ENCODE data around the gene DPP6. TPM values are rescaled to one million over a fixed set of nuclear protein-coding genes. Genes with fewer than 3 reads are reported as not detected.

DPP6 gene
- total RNA-seq, 1 donor from 2014 or later, result 1.4 TPM

DNA sequence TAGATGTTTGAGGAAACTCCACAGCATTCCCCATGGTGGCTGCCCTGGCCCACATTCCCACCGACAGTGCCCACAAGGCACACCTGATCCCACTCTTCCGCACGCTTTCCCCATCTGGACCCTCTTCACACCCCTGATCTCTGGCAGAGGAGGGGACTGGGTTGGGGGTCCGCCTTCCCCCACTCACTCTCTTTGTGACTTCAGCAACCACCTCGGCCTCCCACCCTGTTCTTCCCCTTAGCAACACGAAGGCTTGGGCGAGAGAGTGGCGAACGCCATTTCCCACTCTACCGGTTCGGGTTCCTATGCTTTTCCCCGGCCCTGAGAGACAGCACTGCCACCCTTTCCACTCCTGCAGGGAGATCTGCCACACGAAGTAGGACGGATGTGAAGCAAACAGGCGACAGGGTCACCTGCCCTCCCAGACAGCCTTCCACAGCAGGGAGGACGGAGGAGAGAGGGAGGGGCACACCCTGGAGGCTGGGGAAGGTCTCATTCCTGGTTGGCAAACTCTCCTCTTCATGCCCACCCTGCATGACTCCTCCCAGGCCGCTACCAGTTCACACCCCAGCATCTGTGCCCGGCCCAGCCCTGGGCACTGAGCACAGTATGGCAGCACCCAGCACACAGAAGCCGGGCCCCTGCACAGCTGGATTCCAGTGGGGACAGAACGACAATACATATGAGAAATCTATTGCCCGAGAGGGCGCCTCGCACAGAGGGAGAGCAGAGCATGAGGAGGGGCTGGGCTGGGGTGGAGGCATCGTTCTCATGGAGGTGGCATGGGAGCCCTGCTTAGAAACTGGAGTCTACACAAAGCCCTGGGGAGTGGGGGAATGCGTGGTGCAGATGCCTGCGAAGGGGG, 857.3 kb downstream of the DPP6 start:
- peaks cover 20% of the 10 kb centered on the region for H3K36me3 Mint-ChIP-seq (ENCODE audit: low read depth, unreplicated experiment)
- H3K27me3 Mint-ChIP-seq (ENCODE audit: unreplicated experiment), result peaks cover 12% of the 10 kb centered on the region
- peaks cover 3% of the 10 kb centered on the region for H3K9me3 Mint-ChIP-seq (ENCODE audit: unreplicated experiment)
- TF ChIP-seq, protein P1, sequence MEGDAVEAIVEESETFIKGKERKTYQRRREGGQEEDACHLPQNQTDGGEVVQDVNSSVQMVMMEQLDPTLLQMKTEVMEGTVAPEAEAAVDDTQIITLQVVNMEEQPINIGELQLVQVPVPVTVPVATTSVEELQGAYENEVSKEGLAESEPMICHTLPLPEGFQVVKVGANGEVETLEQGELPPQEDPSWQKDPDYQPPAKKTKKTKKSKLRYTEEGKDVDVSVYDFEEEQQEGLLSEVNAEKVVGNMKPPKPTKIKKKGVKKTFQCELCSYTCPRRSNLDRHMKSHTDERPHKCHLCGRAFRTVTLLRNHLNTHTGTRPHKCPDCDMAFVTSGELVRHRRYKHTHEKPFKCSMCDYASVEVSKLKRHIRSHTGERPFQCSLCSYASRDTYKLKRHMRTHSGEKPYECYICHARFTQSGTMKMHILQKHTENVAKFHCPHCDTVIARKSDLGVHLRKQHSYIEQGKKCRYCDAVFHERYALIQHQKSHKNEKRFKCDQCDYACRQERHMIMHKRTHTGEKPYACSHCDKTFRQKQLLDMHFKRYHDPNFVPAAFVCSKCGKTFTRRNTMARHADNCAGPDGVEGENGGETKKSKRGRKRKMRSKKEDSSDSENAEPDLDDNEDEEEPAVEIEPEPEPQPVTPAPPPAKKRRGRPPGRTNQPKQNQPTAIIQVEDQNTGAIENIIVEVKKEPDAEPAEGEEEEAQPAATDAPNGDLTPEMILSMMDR (IDR thresholded peaks at IDR 0.05; ENCODE audit: unreplicated experiment), result no peak
- H3K4me3 Mint-ChIP-seq (ENCODE audit: unreplicated experiment), result no peak overlapping the region
- no peak for DNase-seq (ENCODE audit: low spot score)
- H3K27ac Mint-ChIP-seq (ENCODE audit: unreplicated experiment), result no peak overlapping the region
- no peaks in the 10 kb centered on the region for H3K4me1 Mint-ChIP-seq (ENCODE audit: unreplicated experiment)

DNA sequence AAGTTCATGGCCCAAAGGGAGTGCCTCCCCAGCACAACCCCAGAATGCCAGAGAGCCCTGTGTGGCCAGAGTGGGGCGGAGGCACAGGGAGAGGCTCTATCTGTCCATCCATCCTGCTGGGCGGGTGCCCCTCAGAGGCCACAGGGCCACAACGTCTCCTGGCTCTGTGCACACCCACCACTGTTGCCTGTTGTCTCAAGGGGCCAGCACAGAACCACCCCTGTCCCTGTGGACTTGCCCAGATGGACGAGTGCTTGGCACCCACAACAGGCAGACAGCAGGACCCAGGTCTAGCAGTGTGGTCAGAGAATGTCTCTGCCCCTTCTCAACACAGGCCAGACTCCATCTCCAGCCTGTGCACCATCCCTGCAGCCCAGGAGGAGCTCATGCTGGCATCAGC, 857.9 kb downstream of the DPP6 start:
- no peaks in the 10 kb centered on the region for H3K9me3 Mint-ChIP-seq (ENCODE audit: unreplicated experiment)
- no peaks in the 10 kb centered on the region for H3K4me1 Mint-ChIP-seq (ENCODE audit: unreplicated experiment)
- no peak overlapping the region for H3K4me3 Mint-ChIP-seq (ENCODE audit: unreplicated experiment)
- peaks cover 20% of the 10 kb centered on the region for H3K36me3 Mint-ChIP-seq (ENCODE audit: low read depth, unreplicated experiment)
- DNase-seq (ENCODE audit: low spot score), result no peak
- peaks cover 12% of the 10 kb centered on the region for H3K27me3 Mint-ChIP-seq (ENCODE audit: unreplicated experiment)
- no peak overlapping the region for H3K27ac Mint-ChIP-seq (ENCODE audit: unreplicated experiment)
- TF ChIP-seq, protein P1 (IDR thresholded peaks at IDR 0.05; ENCODE audit: unreplicated experiment), result no peak

DNA sequence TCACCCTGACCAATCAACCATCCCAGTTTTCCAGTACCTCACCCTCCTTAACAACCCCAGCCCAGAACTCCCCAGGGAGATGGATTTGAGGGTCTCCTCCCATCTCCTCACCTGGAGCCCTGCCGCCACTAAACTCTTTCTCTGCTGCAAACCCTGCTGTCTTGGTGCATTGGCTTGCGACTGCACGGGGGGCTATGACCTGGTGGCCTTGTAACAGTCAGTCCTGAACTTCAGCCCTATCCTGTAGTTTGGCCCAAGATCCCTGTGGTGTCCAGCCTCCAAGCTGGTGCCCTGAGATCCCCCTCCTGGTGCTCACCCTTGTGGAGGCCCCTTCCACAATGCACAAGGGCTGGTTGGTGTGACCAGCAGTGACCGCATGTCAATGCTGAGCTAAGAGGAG, 858.8 kb downstream of the DPP6 start:
- TF ChIP-seq, protein P1 (IDR thresholded peaks at IDR 0.05; ENCODE audit: unreplicated experiment), result no peak
- H3K4me1 Mint-ChIP-seq (ENCODE audit: unreplicated experiment), result no peaks in the 10 kb centered on the region
- DNase-seq (ENCODE audit: low spot score), result no peak
- H3K27ac Mint-ChIP-seq (ENCODE audit: unreplicated experiment), result no peak overlapping the region
- peaks cover 20% of the 10 kb centered on the region for H3K36me3 Mint-ChIP-seq (ENCODE audit: low read depth, unreplicated experiment)
- no peaks in the 10 kb centered on the region for H3K9me3 Mint-ChIP-seq (ENCODE audit: unreplicated experiment)
- no peak overlapping the region for H3K4me3 Mint-ChIP-seq (ENCODE audit: unreplicated experiment)
- H3K27me3 Mint-ChIP-seq (ENCODE audit: unreplicated experiment), result peaks cover 14% of the 10 kb centered on the region

DNA sequence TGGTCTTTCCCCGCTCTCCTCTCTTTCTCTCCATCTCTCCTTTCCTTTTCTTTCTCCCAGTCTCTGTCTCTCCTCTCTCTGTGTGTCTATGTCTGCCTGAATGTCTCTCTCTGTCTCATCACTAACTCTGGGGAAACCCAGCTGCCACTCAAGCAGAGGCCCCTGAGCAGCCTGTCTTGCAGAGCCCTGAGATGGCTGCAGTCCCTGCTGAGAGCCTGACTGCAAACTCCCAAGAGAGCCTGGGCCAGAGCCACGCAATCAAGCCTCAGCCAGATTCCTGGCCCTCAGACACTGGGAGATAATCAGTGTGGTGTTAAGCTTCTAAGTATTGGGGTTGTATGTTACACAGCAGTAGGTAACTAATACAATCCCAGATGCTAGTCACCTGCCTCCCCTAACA, 859.2 kb downstream of the DPP6 start:
- TF ChIP-seq, protein P1 (IDR thresholded peaks at IDR 0.05; ENCODE audit: unreplicated experiment), result no peak
- Mint-ChIP-seq H3K27ac (ENCODE audit: unreplicated experiment) (no peak overlapping the region), H3K36me3 (ENCODE audit: low read depth, unreplicated experiment) (peaks cover 20% of the 10 kb centered on the region), H3K9me3 (ENCODE audit: unreplicated experiment) (no peaks in the 10 kb centered on the region), H3K4me1 (ENCODE audit: unreplicated experiment) (no peaks in the 10 kb centered on the region), H3K27me3 (ENCODE audit: unreplicated experiment) (peaks cover 14% of the 10 kb centered on the region), H3K4me3 (ENCODE audit: unreplicated experiment) (no peak overlapping the region)
- DNase-seq (ENCODE audit: low spot score), result no peak

DNA sequence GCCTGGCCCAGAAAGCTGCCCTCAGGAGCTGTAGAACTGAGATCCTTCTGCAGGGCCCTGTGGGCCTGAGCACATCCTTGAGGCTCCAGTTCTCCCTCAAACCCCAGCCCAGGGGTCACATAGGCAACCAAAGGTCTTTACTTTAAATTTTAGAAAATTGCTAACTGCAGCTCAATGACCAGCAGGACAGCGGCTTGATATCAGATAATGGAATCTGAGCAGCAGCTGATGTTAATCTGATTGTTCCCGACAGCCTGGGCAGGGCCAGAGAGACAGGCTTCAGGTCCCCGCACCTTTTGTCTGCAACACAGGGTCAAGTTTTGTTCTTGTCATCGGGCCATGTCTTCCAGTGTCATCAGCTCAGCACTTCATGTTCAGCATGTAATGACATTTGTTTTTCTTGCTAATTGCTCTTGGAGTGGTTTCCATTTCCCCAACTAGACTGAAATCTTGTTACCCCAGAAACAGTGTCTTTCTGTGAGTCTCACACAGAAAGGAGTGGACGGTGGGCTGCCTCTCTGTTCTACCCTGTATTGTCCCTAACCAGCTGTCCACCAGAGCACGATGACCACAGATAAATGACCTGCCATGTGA, 859.8 kb downstream of the DPP6 start:
- H3K36me3 Mint-ChIP-seq (ENCODE audit: low read depth, unreplicated experiment), result peaks cover 20% of the 10 kb centered on the region
- no peak overlapping the region for H3K4me3 Mint-ChIP-seq (ENCODE audit: unreplicated experiment)
- H3K27me3 Mint-ChIP-seq (ENCODE audit: unreplicated experiment), result peaks cover 14% of the 10 kb centered on the region
- H3K9me3 Mint-ChIP-seq (ENCODE audit: unreplicated experiment), result no peaks in the 10 kb centered on the region
- DNase-seq (ENCODE audit: low spot score), result no peak
- no peaks in the 10 kb centered on the region for H3K4me1 Mint-ChIP-seq (ENCODE audit: unreplicated experiment)
- no peak overlapping the region for H3K27ac Mint-ChIP-seq (ENCODE audit: unreplicated experiment)
- TF ChIP-seq, protein P1 (IDR thresholded peaks at IDR 0.05; ENCODE audit: unreplicated experiment), result no peak
